ENCODE results near the gene SPATC1L.
"Not testable (repeated sequence)": the region's sequence is repeated elsewhere in the genome, so short reads cannot be mapped to it uniquely, and the experiment has no call there.

The SPATC1L gene

GRCh38 chr21:46182548-46183336 lies 1.5 kb downstream of the SPATC1L start:
- no peak for DNase-seq

DNA sequence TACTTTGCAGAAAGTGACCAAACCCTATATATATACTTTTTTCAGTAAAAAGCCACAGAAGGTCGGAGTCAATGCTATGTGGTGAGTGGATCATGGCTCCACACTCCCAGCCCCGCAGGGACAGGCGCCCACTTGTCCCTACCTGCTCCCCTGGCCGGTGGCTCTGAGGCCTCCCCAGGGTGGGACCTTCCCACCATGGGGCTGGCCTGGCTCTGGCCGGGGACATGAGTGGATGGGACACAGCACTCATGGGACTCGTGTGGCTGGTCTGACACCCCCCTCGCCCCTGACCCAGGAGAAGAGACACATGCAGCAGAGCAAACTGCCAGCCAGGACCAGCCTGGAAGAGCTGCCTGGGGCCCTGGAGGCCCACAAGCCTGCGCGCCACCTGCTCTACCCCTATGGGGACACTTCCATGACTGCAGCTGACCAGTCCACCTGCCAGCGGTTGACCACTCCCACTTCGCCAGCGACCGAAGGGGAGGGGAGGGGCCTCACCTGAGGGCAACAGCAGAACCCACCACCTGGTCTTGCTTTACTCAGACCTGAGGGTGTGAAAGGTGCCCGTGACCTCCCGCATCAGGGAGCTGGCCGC lies 2.2 kb downstream of the SPATC1L start:
- DNase-seq: no peak

GRCh38 chr21:46181436-46181835 lies 2.8 kb downstream of the SPATC1L start:
- DNase-seq: no peak

GRCh38 chr21:46180778-46181391 lies 3.4 kb downstream of the SPATC1L start:
- DNase-seq: no peak

DNA sequence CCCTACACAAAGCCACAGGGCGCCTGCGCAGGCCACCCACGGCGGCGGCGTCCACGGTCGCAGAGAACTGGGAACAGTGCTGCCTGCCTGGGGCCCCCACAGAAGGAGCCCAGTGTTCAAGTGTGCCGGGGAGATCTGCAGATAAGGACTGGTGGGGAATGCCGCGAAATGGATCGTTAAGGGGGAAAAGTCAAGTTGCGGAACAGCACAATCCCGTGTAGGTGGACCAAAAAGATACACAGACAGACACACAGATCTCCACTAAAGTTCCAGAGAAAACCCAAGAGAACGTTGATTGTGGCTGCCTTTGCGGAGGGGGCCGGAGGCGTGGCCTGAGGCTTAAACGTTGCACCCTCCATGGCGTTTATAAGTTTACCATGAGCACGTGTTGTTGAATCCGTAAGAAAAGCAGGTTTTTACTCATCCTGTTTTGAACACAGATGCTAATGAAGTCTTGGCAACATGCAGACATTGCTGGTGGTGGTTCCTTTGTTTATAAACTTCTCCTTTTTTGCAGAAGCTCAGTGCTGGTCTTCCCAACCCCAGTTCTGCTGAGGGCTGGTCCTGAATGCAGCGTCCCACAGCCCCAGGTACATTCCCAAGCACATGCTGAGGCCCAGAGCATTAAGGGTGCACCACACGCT lies 4.1 kb downstream of the SPATC1L start:
- DNase-seq: no peak

GRCh38 chr21:46179708-46180078 lies 4.6 kb downstream of the SPATC1L start:
- no peak for DNase-seq

GRCh38 chr21:46178961-46179360 lies 5.3 kb downstream of the SPATC1L start:
- no peak for DNase-seq

- not testable (repeated sequence) for DNase-seq
These were observed 7.7 kb downstream of the SPATC1L start for GRCh38 chr21:46176443-46177129.

DNA sequence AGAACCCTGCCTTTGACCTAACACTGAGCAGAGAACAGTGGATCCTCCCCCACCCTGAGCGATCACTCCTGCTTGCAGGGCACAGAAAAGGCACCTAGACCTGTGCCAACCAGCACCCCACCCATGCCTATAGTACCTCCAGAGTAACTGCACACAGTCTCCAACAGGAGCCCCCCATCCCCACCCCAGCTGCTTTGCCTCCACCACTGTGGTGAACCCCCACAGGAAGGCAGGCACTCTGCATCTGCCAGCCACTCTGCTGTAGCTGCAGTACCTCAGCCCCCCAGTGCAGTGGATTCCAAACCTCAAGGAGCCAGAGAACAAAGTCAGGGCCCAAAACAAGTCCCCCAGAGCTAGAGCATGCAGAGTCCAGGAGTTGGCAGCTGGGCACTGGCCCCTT lies 10.7 kb downstream of the SPATC1L start:
- no peak for DNase-seq

- no peak for DNase-seq
These were observed 11.3 kb downstream of the SPATC1L start for GRCh38 chr21:46172863-46173528.

GRCh38 chr21:46171996-46172862 lies 12.0 kb downstream of the SPATC1L start:
- DNase-seq: no peak

DNA sequence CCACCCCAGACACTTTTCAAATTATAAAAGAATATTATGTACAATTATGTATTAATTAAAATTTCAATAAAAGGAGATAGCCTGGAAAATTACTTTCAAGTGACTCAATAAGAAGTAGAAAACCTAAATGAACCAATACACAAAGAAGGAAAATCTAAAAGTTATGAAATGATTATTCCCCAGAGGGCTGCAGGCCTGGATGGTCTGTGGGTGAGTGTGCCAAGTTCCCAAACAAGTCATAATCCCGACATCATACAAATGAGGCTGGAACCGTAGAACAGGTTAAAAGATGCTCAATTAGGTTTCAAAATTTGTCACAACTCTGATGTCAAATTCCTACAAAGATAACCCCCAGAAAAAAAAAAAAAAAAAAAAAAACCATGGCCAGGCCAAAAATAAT lies 12.7 kb downstream of the SPATC1L start:
- no peak for DNase-seq

GRCh38 chr21:46170436-46171193 lies 13.6 kb downstream of the SPATC1L start:
- DNase-seq: not testable (repeated sequence)

GRCh38 chr21:46168659-46169386 lies 15.4 kb downstream of the SPATC1L start:
- DNase-seq: no peak

- no peak for DNase-seq
These were observed 16.0 kb downstream of the SPATC1L start for GRCh38 chr21:46168238-46168637.

GRCh38 chr21:46165098-46165497 lies 19.2 kb downstream of the SPATC1L start:
- no peak for DNase-seq

- DNase-seq: no peak
These were observed 20.9 kb downstream of the SPATC1L start for GRCh38 chr21:46163380-46163779.

DNA sequence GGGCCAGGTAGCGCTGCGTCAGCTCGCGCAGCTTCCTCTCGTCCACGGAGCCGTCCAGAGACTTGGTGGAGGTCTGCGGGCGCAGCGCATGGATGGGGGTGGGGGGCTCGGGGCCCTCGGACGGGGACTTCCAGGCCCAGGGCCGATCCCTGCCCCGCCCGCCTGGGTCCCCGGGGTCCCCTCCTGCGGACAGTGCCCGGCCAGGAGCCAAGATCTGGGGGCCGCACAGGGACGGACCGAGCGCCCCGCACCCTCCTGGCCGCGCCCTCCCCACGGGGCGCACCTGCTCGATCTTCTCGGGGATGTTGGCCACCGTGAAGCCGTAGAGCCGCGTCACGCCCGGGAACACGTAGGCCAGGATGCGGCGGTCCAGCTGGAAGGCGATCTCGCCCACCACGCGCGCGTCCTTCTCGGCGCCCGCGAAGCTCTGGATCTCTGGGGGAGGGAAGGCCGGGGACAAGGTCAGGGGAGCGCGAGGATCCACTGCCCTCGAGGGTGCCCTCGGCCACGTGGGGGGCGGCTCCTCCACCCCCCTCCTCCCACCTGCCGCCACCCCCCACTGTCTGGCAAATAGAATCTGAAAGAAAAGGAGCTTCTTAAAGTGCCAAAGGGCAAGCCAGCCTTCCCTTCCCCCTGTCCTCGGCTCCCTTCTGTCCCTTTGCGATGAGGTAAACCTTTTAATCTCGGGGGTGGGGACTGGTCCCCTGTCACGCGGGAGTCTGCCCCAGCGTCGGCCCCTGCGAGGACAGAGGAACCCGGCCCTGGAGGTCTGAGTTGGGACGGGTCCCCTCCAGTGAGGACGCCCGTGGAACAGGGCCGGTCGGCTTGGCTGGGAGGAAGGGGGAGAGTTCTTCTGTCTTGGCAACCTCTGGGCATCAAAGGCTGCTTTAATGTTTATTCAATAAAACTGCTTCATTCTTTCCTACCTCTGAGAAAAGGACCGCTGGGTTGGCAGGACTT lies 22.3 kb downstream of the SPATC1L start:
- no peak for DNase-seq
